ENCODE data around the gene ZFYVE21.

DNA sequence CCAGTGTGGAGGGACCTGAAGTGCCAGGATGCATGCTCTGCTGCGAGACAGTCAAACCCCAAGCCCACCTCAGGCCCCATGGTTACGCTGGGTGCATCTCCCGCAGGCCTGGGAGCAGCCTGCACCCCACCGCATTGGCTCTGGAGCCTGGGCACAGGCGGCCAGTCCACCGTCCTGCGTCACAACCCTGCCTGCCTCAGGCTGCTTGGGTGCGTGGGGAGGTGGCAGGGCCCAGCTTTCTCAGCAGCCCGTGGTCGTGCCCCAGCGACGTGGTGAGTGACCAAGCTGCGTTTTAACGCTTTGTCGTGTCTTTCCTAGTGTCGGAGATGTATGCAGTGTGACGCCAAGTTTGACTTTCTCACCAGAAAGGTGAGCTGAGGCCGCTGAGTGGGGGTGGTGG is 10.9 kb downstream of the ZFYVE21 start:
- TF ChIP-seq, protein P1, sequence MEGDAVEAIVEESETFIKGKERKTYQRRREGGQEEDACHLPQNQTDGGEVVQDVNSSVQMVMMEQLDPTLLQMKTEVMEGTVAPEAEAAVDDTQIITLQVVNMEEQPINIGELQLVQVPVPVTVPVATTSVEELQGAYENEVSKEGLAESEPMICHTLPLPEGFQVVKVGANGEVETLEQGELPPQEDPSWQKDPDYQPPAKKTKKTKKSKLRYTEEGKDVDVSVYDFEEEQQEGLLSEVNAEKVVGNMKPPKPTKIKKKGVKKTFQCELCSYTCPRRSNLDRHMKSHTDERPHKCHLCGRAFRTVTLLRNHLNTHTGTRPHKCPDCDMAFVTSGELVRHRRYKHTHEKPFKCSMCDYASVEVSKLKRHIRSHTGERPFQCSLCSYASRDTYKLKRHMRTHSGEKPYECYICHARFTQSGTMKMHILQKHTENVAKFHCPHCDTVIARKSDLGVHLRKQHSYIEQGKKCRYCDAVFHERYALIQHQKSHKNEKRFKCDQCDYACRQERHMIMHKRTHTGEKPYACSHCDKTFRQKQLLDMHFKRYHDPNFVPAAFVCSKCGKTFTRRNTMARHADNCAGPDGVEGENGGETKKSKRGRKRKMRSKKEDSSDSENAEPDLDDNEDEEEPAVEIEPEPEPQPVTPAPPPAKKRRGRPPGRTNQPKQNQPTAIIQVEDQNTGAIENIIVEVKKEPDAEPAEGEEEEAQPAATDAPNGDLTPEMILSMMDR (IDR thresholded peaks at IDR 0.05) = no peak
- TF ChIP-seq POLR2AphosphoS5 (IDR thresholded peaks at IDR 0.05) (no peak), POLR2A (IDR thresholded peaks at IDR 0.05) (no peak)
